ENCODE measurements around the gene SS18L1.

GRCh38 chr20:62175711-62176110 is 32.1 kb downstream of the SS18L1 start:
- TF ChIP-seq CTCF (IDR thresholded peaks at IDR 0.05; ENCODE audit: low read depth, low read length) (no peak), EZH2phosphoT487 (IDR thresholded peaks at IDR 0.05; ENCODE audit: low read depth) (no peak)

Data from OCI-LY3 (cell line).